IMR-90 (cell line): ENCODE measurements around the gene ZNF57. TPM values are rescaled to one million over a fixed set of nuclear protein-coding genes. Genes with fewer than 3 reads are reported as not detected.

ENCODE experiments used
- ATAC-seq: fragments of 200-7000 bp; cut with Tn5 transposase; 2 replicates; pipeline ENCODE4 v1.9.1; 2020; ENCODE audit warnings: low read depth, mild to moderate bottlenecking, moderate library complexity
- BruUV-seq: library from RNA; stranded (reverse); fragments of 400-500 nt; replicated peaks from 2 replicates; lab custom pipeline; 2021; lab: Mats Ljungman, UMichigan
- CTCF ChIA-PET: fragments of 300-600 bp; formaldehyde crosslinking; extraction: SDS; loops from one replicate; lab custom pipeline; 2021; ENCODE audit warnings: antibody characterized with exemption; lab: Yijun Ruan, JAX
- POLR2A ChIA-PET: fragments of 300-600 bp; sonication (Branson Sonifier 250); formaldehyde crosslinking; loops from one replicate; lab custom pipeline; 2022; ENCODE audit warnings: antibody characterized with exemption; ENCODE audit not compliant: unreplicated experiment; lab: Charles Lee
- DNase-seq: peaks from one replicate; pipeline ENCODE4 v3.0.0; 2013
- H2AFZ ChIP-seq: replicated peaks from 2 replicates; pipeline ENCODE3; 2013; ENCODE audit warnings: low read length, mild to moderate bottlenecking; ENCODE audit not compliant: poor library complexity
- H2AK5ac ChIP-seq: 2 replicates; pipeline ENCODE4 v1.6.1; 2013; ENCODE audit warnings: low read depth, low read length, inconsistent platforms
- H2AK9ac ChIP-seq: replicated peaks from 2 replicates; pipeline ENCODE3; 2013; ENCODE audit warnings: mild to moderate bottlenecking, low read depth, low read length, moderate library complexity; ENCODE audit not compliant: poor library complexity
- H2BK120ac ChIP-seq: 2 replicates; pipeline ENCODE4 v1.6.1; 2013; ENCODE audit warnings: low read depth, low read length, inconsistent platforms
- H2BK15ac ChIP-seq: 3 replicates; pipeline ENCODE4 v1.6.1; 2013; ENCODE audit warnings: low read depth, low read length, inconsistent platforms
- H2BK20ac ChIP-seq: 2 replicates; pipeline ENCODE4 v1.6.1; 2013; ENCODE audit warnings: low read depth, mild to moderate bottlenecking, inconsistent platforms, low read length, moderate library complexity
- H2BK5ac ChIP-seq: 2 replicates; pipeline ENCODE4 v1.6.1; 2013; ENCODE audit warnings: mild to moderate bottlenecking, low read depth, low read length, inconsistent platforms; ENCODE audit not compliant: poor library complexity, severe bottlenecking
- H3K14ac ChIP-seq: replicated peaks from 2 replicates; pipeline ENCODE4 v1.6.1; 2013; ENCODE audit warnings: low read depth, low read length, inconsistent platforms
- H3K18ac ChIP-seq: 2 replicates; pipeline ENCODE4 v1.6.1; 2013; ENCODE audit warnings: low read depth, low read length, control low read depth
- H3K23ac ChIP-seq: 2 replicates; pipeline ENCODE4 v1.6.1; 2013; ENCODE audit warnings: low read depth, low read length, inconsistent platforms
- H3K27ac ChIP-seq: 2 replicates; pipeline ENCODE4 v1.5.1; 2013; ENCODE audit warnings: mild to moderate bottlenecking, control low read depth, low read length; ENCODE audit not compliant: insufficient read depth
- H3K27me3 ChIP-seq: 2 replicates; pipeline ENCODE4 v1.6.1; 2013; ENCODE audit warnings: low read length; ENCODE audit not compliant: control insufficient read depth, insufficient read depth
- H3K36me3 ChIP-seq: 2 replicates; pipeline ENCODE4 v1.6.1; 2013; ENCODE audit warnings: low read length, mixed read lengths; ENCODE audit not compliant: control insufficient read depth, insufficient read depth
- H3K4ac ChIP-seq: 2 replicates; pipeline ENCODE4 v1.6.1; 2013; ENCODE audit warnings: low read depth, low read length, inconsistent platforms
- H3K4me1 ChIP-seq: 2 replicates; pipeline ENCODE4 v1.6.1; 2013; ENCODE audit warnings: low read length, mixed read lengths; ENCODE audit not compliant: control insufficient read depth, insufficient read depth
- H3K4me2 ChIP-seq: 2 replicates; pipeline ENCODE4 v1.6.1; 2013; ENCODE audit warnings: low read depth, mild to moderate bottlenecking, control low read depth, low read length, moderate library complexity
- H3K4me3 ChIP-seq: 2 replicates; pipeline ENCODE4 v1.5.1; 2013; ENCODE audit warnings: low read depth, mild to moderate bottlenecking, control low read depth, low read length, moderate library complexity; ENCODE audit not compliant: insufficient read depth
- H3K56ac ChIP-seq: 2 replicates; pipeline ENCODE4 v1.6.1; 2013; ENCODE audit warnings: low read length, inconsistent platforms; ENCODE audit not compliant: insufficient read depth; ENCODE audit errors: extremely low read depth
- H3K79me1 ChIP-seq, 2 experiments: 2 replicates each; pipeline ENCODE4 v1.6.1; 2013; ENCODE audit warnings: low read length in 2 of 2, inconsistent platforms in 1 of 2, low read depth in 1 of 2
- H3K9ac ChIP-seq: 2 replicates; pipeline ENCODE4 v1.6.1; 2013; ENCODE audit warnings: low read depth, low read length, control low read depth
- H3K9me1 ChIP-seq: 2 replicates; pipeline ENCODE4 v1.6.1; 2013; ENCODE audit warnings: low read length, inconsistent platforms; ENCODE audit not compliant: insufficient read depth
- H3K9me3 ChIP-seq: 2 replicates; pipeline ENCODE4 v1.6.1; 2013; ENCODE audit warnings: low read length; ENCODE audit not compliant: control insufficient read depth, insufficient read depth
- H4K20me1 ChIP-seq: 2 replicates; pipeline ENCODE4 v1.6.1; 2013; ENCODE audit warnings: low read length, inconsistent platforms; ENCODE audit not compliant: insufficient read depth
- H4K5ac ChIP-seq: 2 replicates; pipeline ENCODE4 v1.6.1; 2013; ENCODE audit warnings: mild to moderate bottlenecking, low read depth, low read length, control low read depth
- H4K8ac ChIP-seq, 2 experiments: 2 replicates each; pipeline ENCODE4 v1.6.1; 2013; ENCODE audit warnings: low read depth in 2 of 2, low read length in 2 of 2, control low read depth in 1 of 2, inconsistent platforms in 1 of 2
- H4K91ac ChIP-seq: 2 replicates; pipeline ENCODE4 v1.6.1; 2013; ENCODE audit warnings: low read depth, low read length, inconsistent platforms; ENCODE audit not compliant: insufficient read depth
- CHD1 ChIP-seq: IDR thresholded peaks from 2 replicates; pipeline ENCODE4 v1.6.1; 2012; ENCODE audit warnings: low read depth, low read length, improper control_type of control experiment
- MAFK ChIP-seq: IDR thresholded peaks from 2 replicates; pipeline ENCODE4 v1.6.1; 2012; ENCODE audit warnings: low read depth, low read length, improper control_type of control experiment
- MAZ ChIP-seq: IDR thresholded peaks from 2 replicates; pipeline ENCODE4 v1.6.1; 2012; ENCODE audit warnings: low read depth, mild to moderate bottlenecking, low read length, improper control_type of control experiment, moderate library complexity, borderline replicate concordance
- RCOR1 ChIP-seq: IDR thresholded peaks from 2 replicates; pipeline ENCODE4 v1.6.1; 2012; ENCODE audit warnings: mild to moderate bottlenecking, low read length, improper control_type of control experiment; ENCODE audit not compliant: insufficient replicate concordance
- RFX5 ChIP-seq: IDR thresholded peaks from 2 replicates; pipeline ENCODE4 v1.8.0; 2012; ENCODE audit warnings: low read depth, mild to moderate bottlenecking, low read length, moderate library complexity
- WGBS, 2 experiments: methylation state at CpG; one replicate each; pipeline versions ENCODE4 v1.1.5 to v1.1.7; 2013; ENCODE audit warnings: missing lambda C conversion rate in 2 of 2; ENCODE audit not compliant: insufficient read length in 1 of 2; ENCODE audit errors: extremely low coverage in 2 of 2; 5-methylcytosine and 5-hydroxymethylcytosine counted together
- dilution Hi-C: fragments of 300-500 bp; cut with HindIII; formaldehyde crosslinking; loops from one replicate; pipeline ENCODE4 v1.14.3; 2018; ENCODE audit warnings: low sequenced_read_pairs; ENCODE audit not compliant: unreplicated experiment
- in situ Hi-C: fragments of 300-500 bp; cut with MboI; formaldehyde crosslinking; loops from 3 replicates; pipeline ENCODE4 v1.14.3; 2019; ENCODE audit warnings: low sequenced_read_pairs, inconsistent platforms, mixed read lengths
- intact Hi-C: fragments of 100-400 bp; cut with micrococcal nuclease; formaldehyde crosslinking; loops from 2 replicates; pipeline ENCODE4 v1.10.0; 2022
- polyA plus RNA-seq, 3 experiments: library from polyadenylated mRNA; depleted of rRNA; stranded (reverse); fragments of >200 nt; gene quantifications; 2 replicates each; pipeline ENCODE4 v1.2.3, GENCODE V29; 2012; ENCODE audit warnings: low replicate concordance in 1 of 3
- total RNA-seq: library from RNA; depleted of rRNA; stranded (reverse); fragments of >200 nt; gene quantifications from 2 replicates; pipeline ENCODE4 v1.2.3, GENCODE V29; 2012

The ZNF57 gene
- total and polyA plus RNA-seq, 2 of the 4 experiments (the other 2 are of a cell fraction) = 2.2 to 8.6 TPM

DNA sequence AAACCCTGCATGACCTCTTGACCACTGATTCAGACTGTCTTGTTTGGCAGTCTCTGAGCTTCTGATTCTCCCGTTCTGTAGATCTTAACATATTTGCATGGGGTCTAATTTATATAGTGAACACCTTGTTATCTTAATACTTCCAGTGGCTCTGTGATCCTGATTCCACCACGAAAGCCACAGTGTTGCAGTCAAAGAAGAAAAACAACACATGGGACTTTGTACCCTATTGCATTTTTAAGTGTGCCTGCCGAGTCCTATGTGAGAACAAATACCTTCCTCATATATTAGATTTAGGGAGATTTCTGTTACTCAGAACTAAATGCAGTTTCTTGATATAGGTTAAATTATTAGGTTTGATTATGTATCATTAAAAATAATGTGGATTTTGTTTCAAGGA, 45.9 kb upstream of the ZNF57 start:
- CTCF ChIA-PET = no interaction called here

More for the DNA sequence above, 45.9 kb upstream of the ZNF57 start:
- no peak overlapping the region for H3K27ac ChIP-seq
- no peaks in the 10 kb centered on the region for H3K9me1 ChIP-seq
- no peaks in the 10 kb centered on the region for H4K20me1 ChIP-seq
- in situ Hi-C loops (no loop called here), dilution Hi-C loops (no loop called here), intact Hi-C loops (no loop called here)
- no peak overlapping the region for H3K4me3 ChIP-seq
- H3K14ac ChIP-seq = no peak overlapping the region
- no peak overlapping the region for H4K5ac ChIP-seq
- no peak overlapping the region for H3K4ac ChIP-seq
- TF ChIP-seq MAZ (no peak), RFX5 (no peak), RCOR1 (no peak), CHD1 (no peak), MAFK (no peak)
- H4K8ac ChIP-seq = no peak overlapping the region
- no peak overlapping the region for H3K23ac ChIP-seq
- BruUV-seq = no TSS peak
- ATAC-seq (no peak), DNase-seq (no peak)
- peaks cover 96% of the 10 kb centered on the region for H3K9me3 ChIP-seq
- H3K4me1 ChIP-seq = no peaks in the 10 kb centered on the region
- no CpG with 5 or more reads among the region's 3 CpGs for WGBS, 2 experiments
- H3K4me2 ChIP-seq = no peak overlapping the region
- no peak overlapping the region for H2BK15ac ChIP-seq
- H3K27me3 ChIP-seq = no peaks in the 10 kb centered on the region
- no peak overlapping the region for H2BK5ac ChIP-seq
- no peak overlapping the region for H2AFZ ChIP-seq
- no peak overlapping the region for H3K56ac ChIP-seq
- peaks cover 41% of the 10 kb centered on the region for H3K36me3 ChIP-seq
- H3K79me1 ChIP-seq = peaks cover 3 to 9% of the 10 kb centered on the region in 2 experiments; a peak in 1 of 4 replicates
- H2AK9ac ChIP-seq = no peak overlapping the region
- no peak overlapping the region for H4K91ac ChIP-seq
- POLR2A ChIA-PET = no interaction called here
- no peak overlapping the region for H2BK20ac ChIP-seq
- no peak overlapping the region for H3K18ac ChIP-seq
- H2BK120ac ChIP-seq = no peak overlapping the region
- H2AK5ac ChIP-seq = no peak overlapping the region
- H3K9ac ChIP-seq = no peak overlapping the region
